ENCODE data around the gene HPCAL1.
A peak's percentile ranks its signal among the peaks of the same experiment; 100 is the strongest.

Gene HPCAL1

DNA sequence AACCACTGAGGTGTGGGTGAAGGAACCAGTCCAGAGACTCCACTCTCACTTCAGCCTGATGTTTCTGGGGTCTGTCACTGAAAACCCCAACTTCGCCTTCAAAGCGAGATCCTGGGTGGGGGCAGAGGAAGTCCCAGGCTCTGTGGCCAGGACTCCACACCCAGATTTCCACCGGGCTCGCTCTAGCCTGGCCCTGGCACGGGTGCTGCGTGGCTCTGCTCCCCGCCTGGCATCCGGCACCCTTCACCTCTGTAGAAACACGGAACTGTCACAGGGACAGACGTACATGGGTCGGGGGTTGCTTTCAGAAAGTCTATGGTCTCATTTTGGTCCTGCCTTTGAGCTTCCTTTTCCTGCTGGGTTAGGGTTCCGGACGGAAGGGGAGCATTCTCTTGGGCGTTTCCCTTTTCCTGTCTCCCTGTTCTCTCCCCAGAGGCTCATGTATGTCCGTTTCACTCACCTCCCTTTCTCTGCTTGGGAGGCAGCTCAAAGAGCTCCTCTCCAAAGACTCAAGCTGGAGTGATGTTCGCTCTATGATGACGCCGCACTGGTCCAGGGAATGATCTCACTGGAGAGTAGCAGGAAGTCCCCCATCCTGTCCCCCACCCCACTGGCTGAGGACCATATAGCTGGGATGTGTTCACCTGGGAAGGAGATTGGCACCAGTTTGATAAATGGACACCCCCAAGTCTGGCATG lies 103.9 kb downstream of the HPCAL1 start:
- no peak overlapping the region for H3K4me3 ChIP-seq (ENCODE audit: control insufficient read depth, low read depth, low read length)

GRCh38 chr2:10407432-10407831 lies 104.7 kb downstream of the HPCAL1 start:
- no peak overlapping the region for H3K4me3 ChIP-seq (ENCODE audit: control insufficient read depth, low read depth, low read length)
- TF ChIP-seq CTCF (IDR thresholded peaks at IDR 0.05; ENCODE audit: control insufficient read depth, insufficient read depth, low read depth, low read length, missing control alignments): no peak
- no peak for DNase-seq (ENCODE audit: low read depth)

More for the DNA sequence above, 103.9 kb downstream of the HPCAL1 start:
- no peak for DNase-seq (ENCODE audit: low read depth)
- TF ChIP-seq CTCF (IDR thresholded peaks at IDR 0.05; ENCODE audit: control insufficient read depth, insufficient read depth, low read depth, low read length, missing control alignments): no peak

DNA sequence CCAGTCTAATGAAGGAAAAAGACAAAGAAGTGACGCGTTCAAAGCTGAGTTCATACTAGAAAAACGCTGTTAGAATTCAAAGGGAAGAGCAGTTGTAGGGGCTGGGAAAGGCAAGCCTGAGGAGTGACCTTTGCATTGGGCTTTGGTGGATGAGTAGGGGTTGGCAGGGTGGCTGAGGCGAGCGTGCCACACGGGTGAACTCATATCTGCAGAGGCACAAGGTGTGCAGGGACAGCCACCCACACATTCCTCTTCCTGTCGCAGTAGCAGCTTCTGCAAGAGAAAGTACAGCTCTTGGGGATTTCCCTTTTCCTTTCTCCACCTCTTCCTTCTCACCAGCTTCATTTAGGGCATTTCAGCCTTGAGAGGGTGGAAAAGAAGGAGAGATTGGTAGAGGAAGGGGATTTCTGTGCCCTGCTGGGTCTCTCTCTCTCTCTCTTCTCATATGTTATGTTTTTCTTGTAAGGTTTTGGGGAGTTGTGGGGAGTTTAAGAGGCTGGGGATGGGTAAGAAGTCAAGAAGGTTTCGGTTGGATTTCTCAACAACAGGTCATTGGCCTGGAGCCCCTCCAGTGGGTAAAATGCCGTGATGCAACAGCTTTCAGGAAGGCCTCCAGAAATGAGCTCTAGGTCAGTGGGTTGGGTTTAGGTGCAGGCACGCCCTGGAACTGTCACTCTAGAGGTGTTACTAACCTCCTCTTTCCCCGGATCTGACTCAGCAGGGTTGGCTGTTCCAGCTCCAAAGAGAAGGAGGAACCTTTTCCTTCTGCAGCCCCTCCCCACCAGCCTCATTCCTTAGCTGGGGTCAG lies 105.3 kb downstream of the HPCAL1 start:
- peak; percentile 52 for DNase-seq (ENCODE audit: low read depth)
- no peak for TF ChIP-seq CTCF (IDR thresholded peaks at IDR 0.05; ENCODE audit: control insufficient read depth, insufficient read depth, low read depth, low read length, missing control alignments)
- H3K4me3 ChIP-seq (ENCODE audit: control insufficient read depth, low read depth, low read length): no peak overlapping the region

GRCh38 chr2:10408649-10409579 lies 106.2 kb downstream of the HPCAL1 start:
- DNase-seq (ENCODE audit: low read depth): no peak
- H3K4me3 ChIP-seq (ENCODE audit: control insufficient read depth, low read depth, low read length): no peak overlapping the region
- TF ChIP-seq CTCF (IDR thresholded peaks at IDR 0.05; ENCODE audit: control insufficient read depth, insufficient read depth, low read depth, low read length, missing control alignments): peak; percentile 99

DNA sequence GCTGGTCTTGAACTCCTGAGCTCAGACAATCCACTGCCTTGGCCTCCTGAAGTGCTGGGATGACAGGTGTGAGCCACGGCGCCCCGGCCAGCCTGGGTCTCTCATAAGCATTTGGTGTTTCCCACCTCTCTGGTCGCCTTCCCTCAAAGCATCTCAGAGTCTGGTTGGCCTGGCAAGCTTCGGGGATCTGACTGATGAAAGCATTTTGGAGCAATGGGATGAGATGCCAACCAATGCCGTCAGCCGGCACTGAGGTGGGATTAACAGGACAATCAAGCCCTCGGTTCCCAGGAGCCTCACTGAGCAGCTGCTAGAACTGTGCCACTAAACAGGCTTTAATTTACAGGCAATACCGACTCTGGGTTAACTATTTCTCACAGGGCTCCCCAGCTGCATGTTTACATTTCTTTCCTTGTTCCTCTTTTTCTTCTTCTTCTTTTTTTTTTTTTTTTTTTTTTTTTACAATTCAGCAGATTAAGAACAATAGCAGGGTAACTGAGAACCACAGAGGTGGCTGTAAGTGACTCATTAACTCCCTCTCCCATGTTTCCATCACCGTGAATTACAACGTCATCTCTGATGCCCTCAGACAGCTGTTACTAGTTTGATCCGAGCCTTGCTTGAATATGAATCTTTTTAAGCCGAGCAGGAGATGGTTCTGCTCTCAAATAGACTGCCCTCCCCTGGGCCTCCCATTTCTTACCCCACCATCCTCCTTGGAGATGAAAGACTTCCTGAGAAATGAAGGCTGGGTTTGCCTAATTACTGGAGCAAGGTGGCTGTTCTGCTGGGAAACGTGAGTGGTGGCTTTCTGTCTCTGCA lies 107.5 kb downstream of the HPCAL1 start:
- TF ChIP-seq CTCF (IDR thresholded peaks at IDR 0.05; ENCODE audit: control insufficient read depth, insufficient read depth, low read depth, low read length, missing control alignments): no peak
- no peak for DNase-seq (ENCODE audit: low read depth)
- no peak overlapping the region for H3K4me3 ChIP-seq (ENCODE audit: control insufficient read depth, low read depth, low read length)
